ENCODE data around the gene CD83. TPM values are rescaled to one million over a fixed set of nuclear protein-coding genes. Genes with fewer than 3 reads are reported as not detected.

The CD83 gene
- total and polyA plus RNA-seq, 2 donors (not counting 1 experiment from before 2014, with no cell fraction given) = 320 to 332 TPM

- WGBS (ENCODE audit: insufficient coverage) = 98% methylated on average over 4 of the region's 5 CpGs
- Histone ChIP-seq H3K27ac (ENCODE audit: low read length in 2 of 2) (no peak overlapping the region), H3K4me3 (ENCODE audit: control extremely low read depth in 1 of 5, extremely low read depth in 1 of 5, insufficient read depth in 1 of 5, low read depth in 2 of 5, low read length in 4 of 5) (no peak overlapping the region), H2AFZ (ENCODE audit: insufficient read depth, low read depth, low read length, poor library complexity, severe bottlenecking) (no peak overlapping the region), H3K36me3 (replicated peaks in 1 of 2; ENCODE audit: control extremely low read depth in 1 of 2, control insufficient read depth in 1 of 2, extremely low read depth in 1 of 2, insufficient read depth in 2 of 2, low read length in 1 of 2) (no peaks in the 10 kb centered on the region), H3K27me3 (replicated peaks in 1 of 4; ENCODE audit: control extremely low read depth in 1 of 4, control insufficient read depth in 3 of 4, insufficient read depth in 4 of 4, low read length in 3 of 4) (no peaks in the 10 kb centered on the region), H3K79me2 (ENCODE audit: control insufficient read depth, insufficient read depth, low read length) (no peaks in the 10 kb centered on the region), H4K20me1 (ENCODE audit: control insufficient read depth, insufficient read depth, low read length, poor library complexity, severe bottlenecking) (no peaks in the 10 kb centered on the region), H3K4me2 (replicated peaks; ENCODE audit: low read depth, low read length, poor library complexity, severe bottlenecking) (no peak overlapping the region), H3K4me1 (ENCODE audit: control insufficient read depth in 2 of 2, insufficient read depth in 2 of 2, low read length in 2 of 2) (no peaks in the 10 kb centered on the region), H3K9me3 (ENCODE audit: control extremely low read depth in 1 of 3, control insufficient read depth in 2 of 3, insufficient read depth in 1 of 3, low read length in 2 of 3) (no peaks in the 10 kb centered on the region), H3K9ac (ENCODE audit: low read length) (no peak overlapping the region)
- intact Hi-C loops (cut with micrococcal nuclease) = no loop called here
- Mint-ChIP-seq H3K9me3 (ENCODE audit: insufficient read depth) (no peaks in the 10 kb centered on the region), H3K27ac (no peak overlapping the region), H3K27me3 (no peaks in the 10 kb centered on the region), H3K4me3 (no peak overlapping the region), H3K4me1 (peaks cover 3% of the 10 kb centered on the region)
- ATAC-seq (ENCODE audit: low read depth) = no peak
- TF ChIP-seq CTCF (IDR thresholded peaks at IDR 0.05) (no peak), EZH2 (IDR thresholded peaks at IDR 0.05; ENCODE audit: borderline replicate concordance, insufficient read depth, low read depth, low read length, poor library complexity, severe bottlenecking) (no peak)
- ChIA-PET CTCF (interaction anchor here (0.5 kb wide), 1 partner anchor 1308 kb away, joined by 3 read pairs; no protein-coding TSS in a partner anchor), POLR2A (no interaction called here)
- DNase-seq = no peak
These were observed 60.5 kb downstream of the CD83 start for GRCh38 chr6:14178083-14178445.

- H3K27ac ChIP-seq (ENCODE audit: low read length in 2 of 2) = no peak overlapping the region
- H3K27ac Mint-ChIP-seq = no peak overlapping the region
- H3K9ac ChIP-seq (ENCODE audit: low read length) = no peak overlapping the region
- no peaks in the 10 kb centered on the region for H3K27me3 Mint-ChIP-seq
- no CpG with 5 or more reads among the region's 2 CpGs for WGBS (ENCODE audit: insufficient coverage)
- no peaks in the 10 kb centered on the region for H3K36me3 ChIP-seq (replicated peaks in 1 of 2; ENCODE audit: control extremely low read depth in 1 of 2, control insufficient read depth in 1 of 2, extremely low read depth in 1 of 2, insufficient read depth in 2 of 2, low read length in 1 of 2)
- H3K4me2 ChIP-seq (replicated peaks; ENCODE audit: low read depth, low read length, poor library complexity, severe bottlenecking) = no peak overlapping the region
- H3K4me3 Mint-ChIP-seq = no peak overlapping the region
- no peaks in the 10 kb centered on the region for H3K4me1 Mint-ChIP-seq
- ChIA-PET CTCF (no interaction called here), POLR2A (no interaction called here)
- no peak for ATAC-seq (ENCODE audit: low read depth)
- intact Hi-C loops (cut with micrococcal nuclease) = no loop called here
- no peak for TF ChIP-seq CTCF (IDR thresholded peaks at IDR 0.05)
- no peak for TF ChIP-seq EZH2 (IDR thresholded peaks at IDR 0.05; ENCODE audit: borderline replicate concordance, insufficient read depth, low read depth, low read length, poor library complexity, severe bottlenecking)
- no peaks in the 10 kb centered on the region for H3K27me3 ChIP-seq (replicated peaks in 1 of 4; ENCODE audit: control extremely low read depth in 1 of 4, control insufficient read depth in 3 of 4, insufficient read depth in 4 of 4, low read length in 3 of 4)
- no peak overlapping the region for H2AFZ ChIP-seq (ENCODE audit: insufficient read depth, low read depth, low read length, poor library complexity, severe bottlenecking)
- H3K4me1 ChIP-seq (ENCODE audit: control insufficient read depth in 2 of 2, insufficient read depth in 2 of 2, low read length in 2 of 2) = no peaks in the 10 kb centered on the region
- no peaks in the 10 kb centered on the region for H3K9me3 Mint-ChIP-seq (ENCODE audit: insufficient read depth)
- no peaks in the 10 kb centered on the region for H4K20me1 ChIP-seq (ENCODE audit: control insufficient read depth, insufficient read depth, low read length, poor library complexity, severe bottlenecking)
- H3K9me3 ChIP-seq (ENCODE audit: control extremely low read depth in 1 of 3, control insufficient read depth in 2 of 3, insufficient read depth in 1 of 3, low read length in 2 of 3) = no peaks in the 10 kb centered on the region
- H3K79me2 ChIP-seq (ENCODE audit: control insufficient read depth, insufficient read depth, low read length) = no peaks in the 10 kb centered on the region
- H3K4me3 ChIP-seq (ENCODE audit: control extremely low read depth in 1 of 5, extremely low read depth in 1 of 5, insufficient read depth in 1 of 5, low read depth in 2 of 5, low read length in 4 of 5) = no peak overlapping the region
- no peak for DNase-seq
These were observed 63.0 kb downstream of the CD83 start for GRCh38 chr6:14180609-14181008.

Data from B cell (primary cell).